ENCODE results near the gene TRHDE.

The TRHDE gene

GRCh38 chr12:72288911-72289310 lies 16.7 kb downstream of the TRHDE start:
- H3K9me3 Mint-ChIP-seq, result no peaks in the 10 kb centered on the region
- no peak overlapping the region for H3K27ac Mint-ChIP-seq
- H3K4me1 Mint-ChIP-seq, result no peaks in the 10 kb centered on the region
- no peak overlapping the region for H3K4me3 Mint-ChIP-seq
- no peaks in the 10 kb centered on the region for H3K27me3 Mint-ChIP-seq
- H3K36me3 Mint-ChIP-seq, result no peaks in the 10 kb centered on the region

- no peaks in the 10 kb centered on the region for H3K9me3 Mint-ChIP-seq
- H3K27ac Mint-ChIP-seq, result no peak overlapping the region
- no peaks in the 10 kb centered on the region for H3K4me1 Mint-ChIP-seq
- no peak overlapping the region for H3K4me3 Mint-ChIP-seq
- no peaks in the 10 kb centered on the region for H3K27me3 Mint-ChIP-seq
- H3K36me3 Mint-ChIP-seq, result no peaks in the 10 kb centered on the region
Measured at GRCh38 chr12:72289633-72290032, 17.5 kb downstream of the TRHDE start.

- H3K9me3 Mint-ChIP-seq, result no peaks in the 10 kb centered on the region
- no peak overlapping the region for H3K27ac Mint-ChIP-seq
- no peaks in the 10 kb centered on the region for H3K4me1 Mint-ChIP-seq
- H3K36me3 Mint-ChIP-seq, result no peaks in the 10 kb centered on the region
- no peak overlapping the region for H3K4me3 Mint-ChIP-seq
- H3K27me3 Mint-ChIP-seq, result no peaks in the 10 kb centered on the region
Measured at GRCh38 chr12:72291175-72291574, 19.0 kb downstream of the TRHDE start.

- Mint-ChIP-seq H3K27ac (no peak overlapping the region), H3K4me3 (no peak overlapping the region), H3K27me3 (no peaks in the 10 kb centered on the region), H3K9me3 (peaks cover 9% of the 10 kb centered on the region), H3K36me3 (no peaks in the 10 kb centered on the region), H3K4me1 (no peaks in the 10 kb centered on the region)
Measured at GRCh38 chr12:72293701-72294100, 21.5 kb downstream of the TRHDE start.

GRCh38 chr12:72295101-72295500 lies 22.9 kb downstream of the TRHDE start:
- no peaks in the 10 kb centered on the region for H3K4me1 Mint-ChIP-seq
- H3K36me3 Mint-ChIP-seq, result no peaks in the 10 kb centered on the region
- H3K27ac Mint-ChIP-seq, result no peak overlapping the region
- H3K4me3 Mint-ChIP-seq, result no peak overlapping the region
- H3K9me3 Mint-ChIP-seq, result peaks cover 9% of the 10 kb centered on the region
- no peaks in the 10 kb centered on the region for H3K27me3 Mint-ChIP-seq

GRCh38 chr12:72295744-72296143 lies 23.6 kb downstream of the TRHDE start:
- no peaks in the 10 kb centered on the region for H3K36me3 Mint-ChIP-seq
- H3K4me3 Mint-ChIP-seq, result no peak overlapping the region
- no peaks in the 10 kb centered on the region for H3K27me3 Mint-ChIP-seq
- no peaks in the 10 kb centered on the region for H3K4me1 Mint-ChIP-seq
- peaks cover 9% of the 10 kb centered on the region for H3K9me3 Mint-ChIP-seq
- H3K27ac Mint-ChIP-seq, result no peak overlapping the region

- no peak overlapping the region for H3K27ac Mint-ChIP-seq
Measured at GRCh38 chr12:72296389-72296788, 24.2 kb downstream of the TRHDE start.

GRCh38 chr12:72297666-72298065 lies 25.5 kb downstream of the TRHDE start:
- no peaks in the 10 kb centered on the region for H3K27me3 Mint-ChIP-seq
- no peak overlapping the region for H3K27ac Mint-ChIP-seq
- no peaks in the 10 kb centered on the region for H3K4me1 Mint-ChIP-seq
- peaks cover 9% of the 10 kb centered on the region for H3K9me3 Mint-ChIP-seq
- no peak overlapping the region for H3K4me3 Mint-ChIP-seq
- no peaks in the 10 kb centered on the region for H3K36me3 Mint-ChIP-seq

More at GRCh38 chr12:72296389-72296788, 24.2 kb downstream of the TRHDE start:
- no peak overlapping the region for H3K4me3 Mint-ChIP-seq
- no peaks in the 10 kb centered on the region for H3K36me3 Mint-ChIP-seq
- peaks cover 9% of the 10 kb centered on the region for H3K9me3 Mint-ChIP-seq
- no peaks in the 10 kb centered on the region for H3K27me3 Mint-ChIP-seq
- no peaks in the 10 kb centered on the region for H3K4me1 Mint-ChIP-seq

GRCh38 chr12:72300728-72301127 lies 28.6 kb downstream of the TRHDE start:
- no peaks in the 10 kb centered on the region for H3K36me3 Mint-ChIP-seq
- no peaks in the 10 kb centered on the region for H3K4me1 Mint-ChIP-seq
- H3K27ac Mint-ChIP-seq, result no peak overlapping the region
- no peaks in the 10 kb centered on the region for H3K27me3 Mint-ChIP-seq
- H3K9me3 Mint-ChIP-seq, result peaks cover 9% of the 10 kb centered on the region
- no peak overlapping the region for H3K4me3 Mint-ChIP-seq

- H3K4me1 Mint-ChIP-seq, result no peaks in the 10 kb centered on the region
- no peaks in the 10 kb centered on the region for H3K9me3 Mint-ChIP-seq
- H3K27me3 Mint-ChIP-seq, result no peaks in the 10 kb centered on the region
- H3K27ac Mint-ChIP-seq, result no peak overlapping the region
- no peaks in the 10 kb centered on the region for H3K36me3 Mint-ChIP-seq
- no peak overlapping the region for H3K4me3 Mint-ChIP-seq
Measured at GRCh38 chr12:72304751-72305150, 32.6 kb downstream of the TRHDE start.

GRCh38 chr12:72307229-72307628 lies 35.1 kb downstream of the TRHDE start:
- Mint-ChIP-seq H3K27ac (no peak overlapping the region), H3K9me3 (no peaks in the 10 kb centered on the region), H3K4me1 (no peaks in the 10 kb centered on the region), H3K36me3 (no peaks in the 10 kb centered on the region), H3K27me3 (no peaks in the 10 kb centered on the region), H3K4me3 (no peak overlapping the region)

GRCh38 chr12:72311946-72312345 lies 39.8 kb downstream of the TRHDE start:
- Mint-ChIP-seq H3K36me3 (no peaks in the 10 kb centered on the region), H3K27ac (no peak overlapping the region), H3K27me3 (no peaks in the 10 kb centered on the region), H3K4me3 (no peak overlapping the region), H3K9me3 (no peaks in the 10 kb centered on the region), H3K4me1 (no peaks in the 10 kb centered on the region)

- H3K36me3 Mint-ChIP-seq, result no peaks in the 10 kb centered on the region
Measured at GRCh38 chr12:72313806-72314205, 41.6 kb downstream of the TRHDE start.

GRCh38 chr12:72315858-72316257 lies 43.7 kb downstream of the TRHDE start:
- H3K4me1 Mint-ChIP-seq, result no peaks in the 10 kb centered on the region

More at GRCh38 chr12:72313806-72314205, 41.6 kb downstream of the TRHDE start:
- no peak overlapping the region for H3K27ac Mint-ChIP-seq
- H3K27me3 Mint-ChIP-seq, result no peaks in the 10 kb centered on the region
- H3K4me3 Mint-ChIP-seq, result no peak overlapping the region
- H3K4me1 Mint-ChIP-seq, result no peaks in the 10 kb centered on the region
- H3K9me3 Mint-ChIP-seq, result no peaks in the 10 kb centered on the region

GRCh38 chr12:72318341-72318740 lies 46.2 kb downstream of the TRHDE start:
- Mint-ChIP-seq H3K36me3 (no peaks in the 10 kb centered on the region), H3K27ac (no peak overlapping the region), H3K9me3 (no peaks in the 10 kb centered on the region), H3K4me1 (no peaks in the 10 kb centered on the region), H3K27me3 (no peaks in the 10 kb centered on the region), H3K4me3 (no peak overlapping the region)

More at GRCh38 chr12:72315858-72316257, 43.7 kb downstream of the TRHDE start:
- Mint-ChIP-seq H3K36me3 (no peaks in the 10 kb centered on the region), H3K4me3 (no peak overlapping the region), H3K9me3 (no peaks in the 10 kb centered on the region), H3K27ac (no peak overlapping the region), H3K27me3 (no peaks in the 10 kb centered on the region)

- Mint-ChIP-seq H3K36me3 (no peaks in the 10 kb centered on the region), H3K9me3 (no peaks in the 10 kb centered on the region), H3K27me3 (no peaks in the 10 kb centered on the region), H3K4me3 (no peak overlapping the region), H3K27ac (no peak overlapping the region), H3K4me1 (no peaks in the 10 kb centered on the region)
Measured at GRCh38 chr12:72323881-72324280, 51.7 kb downstream of the TRHDE start.

- H3K27ac Mint-ChIP-seq, result no peak overlapping the region
- H3K4me1 Mint-ChIP-seq, result no peaks in the 10 kb centered on the region
- H3K9me3 Mint-ChIP-seq, result peaks cover 5% of the 10 kb centered on the region
- no peaks in the 10 kb centered on the region for H3K27me3 Mint-ChIP-seq
- no peak overlapping the region for H3K4me3 Mint-ChIP-seq
- no peaks in the 10 kb centered on the region for H3K36me3 Mint-ChIP-seq
Measured at GRCh38 chr12:72330301-72330700, 58.1 kb downstream of the TRHDE start.
